Measurements from ENCODE around the gene CPPED1. TPM values are rescaled to one million over a fixed set of nuclear protein-coding genes. Genes with fewer than 3 reads are reported as not detected.
A peak's percentile ranks its signal among the peaks of the same experiment; 100 is the strongest.

CPPED1 gene
- total and polyA plus RNA-seq, 10 of the 15 experiments (the other 5 are each of a cell fraction or from before 2014, with no cell fraction given) = 7.1 to 39.0 (median 16.0) TPM

- no peak for TF ChIP-seq SMAD1 (IDR thresholded peaks at IDR 0.05; ENCODE audit: low read depth, partially characterized antibody)
- peak; percentile 86; the same call in 1 of the 2 replicates for TF ChIP-seq TCF7 (IDR thresholded peaks at IDR 0.05; ENCODE audit: borderline replicate concordance)
- peak; percentile 90 for TF ChIP-seq DPF2 (IDR thresholded peaks at IDR 0.05)
- peak; percentile 99 for TF ChIP-seq YY1 (IDR thresholded peaks at IDR 0.05; ENCODE audit: low read depth, low read length)
- peak; percentile 86 for TF ChIP-seq KLF5 (IDR thresholded peaks at IDR 0.05; ENCODE audit: partially characterized antibody)
- TF ChIP-seq YBX1 (IDR thresholded peaks at IDR 0.05) = no peak
- TF ChIP-seq STAT1 (conservative IDR thresholded peaks at IDR 0.05) = peak; percentile 81
- peak; percentile 65 for TF ChIP-seq MEF2B (IDR thresholded peaks at IDR 0.05; ENCODE audit: partially characterized antibody, poor library complexity, severe bottlenecking)
- TF ChIP-seq RUNX3 (IDR thresholded peaks at IDR 0.05; ENCODE audit: low read length) = peak; percentile 64
- TF ChIP-seq CHD2 (IDR thresholded peaks at IDR 0.05; ENCODE audit: borderline replicate concordance, low read depth, low read length) = peak; percentile 81; the same call in 1 of the 2 replicates
- TF ChIP-seq RB1 (IDR thresholded peaks at IDR 0.05; ENCODE audit: borderline replicate concordance) = peak; percentile 97; the same call in 1 of the 2 replicates
- peak; percentile 52; the same call in 1 of the 2 replicates for TF ChIP-seq TCF3 (IDR thresholded peaks at IDR 0.05; ENCODE audit: borderline replicate concordance, insufficient read depth, low read depth, low read length)
- no peak for TF ChIP-seq MYC (IDR thresholded peaks at IDR 0.05; ENCODE audit: insufficient read depth, insufficient read length, insufficient replicate concordance, low read length, severe bottlenecking)
- TF ChIP-seq SMC3 (IDR thresholded peaks at IDR 0.05; ENCODE audit: borderline replicate concordance, low read length) = peak; percentile 18; the same call in 1 of the 2 replicates
- peak; percentile 65; the same call in 1 of the 2 replicates for TF ChIP-seq ELK1 (IDR thresholded peaks at IDR 0.05; ENCODE audit: low read depth, low read length)
- peak; percentile 46; the same call in 1 of the 2 replicates for TF ChIP-seq ZNF24 (IDR thresholded peaks at IDR 0.05)
- peak; percentile 43; the same call in 1 of the 2 replicates for TF ChIP-seq MAX (IDR thresholded peaks at IDR 0.05; ENCODE audit: low read depth, low read length)
- TF ChIP-seq EZH2 (IDR thresholded peaks at IDR 0.05; ENCODE audit: borderline replicate concordance, control insufficient read depth, low read depth, low read length) = no peak
- peak; percentile 97 for TF ChIP-seq NR2F1 (conservative IDR thresholded peaks at IDR 0.05)
- TF ChIP-seq ZBTB11 (CRISPR knock-in tag; IDR thresholded peaks at IDR 0.05) = peak; percentile 97
- TF ChIP-seq ESRRA (IDR thresholded peaks at IDR 0.05; ENCODE audit: low read length) = peak; percentile 90
- TF ChIP-seq POLR2AphosphoS5 (IDR thresholded peaks at IDR 0.05; ENCODE audit: low read length) = peak; percentile 98
- TF ChIP-seq RCOR1 (conservative IDR thresholded peaks at IDR 0.05; ENCODE audit: low read depth, low read length) = peak; percentile 85; the same call in 1 of the 2 replicates
- TF ChIP-seq BACH1 (IDR thresholded peaks at IDR 0.05; ENCODE audit: borderline replicate concordance) = peak; percentile 92
- TF ChIP-seq POLR2AphosphoS2 (IDR thresholded peaks at IDR 0.05; ENCODE audit: low read depth, low read length) = peak; percentile 82
- TF ChIP-seq BHLHE40 (IDR thresholded peaks at IDR 0.05; ENCODE audit: borderline replicate concordance in 1 of 2, low read depth in 2 of 2, low read length in 1 of 2) = peak; percentile 78 to 82
Observed at GRCh38 chr16:12803203-12804093, at the start of gene CPPED1 (continued).
